Activated naive CD8-positive, alpha-beta T cell treated with anti-CD3 and anti-CD28 coated beads, Interleukin-2, amount 50 U/mL, for 16 hours (primary cell): Measurements from ENCODE around the gene DDX52.
"Not testable (repeated sequence)": the region's sequence is repeated elsewhere in the genome, so short reads cannot be mapped to it uniquely, and the experiment has no call there.

Source experiments
- DNase-seq: peaks from one replicate; pipeline ENCODE4 v3.0.0-alpha.2; 2020; ENCODE audit warnings: low read depth, low spot score

DDX52 gene, protein sequence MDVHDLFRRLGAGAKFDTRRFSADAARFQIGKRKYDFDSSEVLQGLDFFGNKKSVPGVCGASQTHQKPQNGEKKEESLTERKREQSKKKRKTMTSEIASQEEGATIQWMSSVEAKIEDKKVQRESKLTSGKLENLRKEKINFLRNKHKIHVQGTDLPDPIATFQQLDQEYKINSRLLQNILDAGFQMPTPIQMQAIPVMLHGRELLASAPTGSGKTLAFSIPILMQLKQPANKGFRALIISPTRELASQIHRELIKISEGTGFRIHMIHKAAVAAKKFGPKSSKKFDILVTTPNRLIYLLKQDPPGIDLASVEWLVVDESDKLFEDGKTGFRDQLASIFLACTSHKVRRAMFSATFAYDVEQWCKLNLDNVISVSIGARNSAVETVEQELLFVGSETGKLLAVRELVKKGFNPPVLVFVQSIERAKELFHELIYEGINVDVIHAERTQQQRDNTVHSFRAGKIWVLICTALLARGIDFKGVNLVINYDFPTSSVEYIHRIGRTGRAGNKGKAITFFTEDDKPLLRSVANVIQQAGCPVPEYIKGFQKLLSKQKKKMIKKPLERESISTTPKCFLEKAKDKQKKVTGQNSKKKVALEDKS

DNA sequence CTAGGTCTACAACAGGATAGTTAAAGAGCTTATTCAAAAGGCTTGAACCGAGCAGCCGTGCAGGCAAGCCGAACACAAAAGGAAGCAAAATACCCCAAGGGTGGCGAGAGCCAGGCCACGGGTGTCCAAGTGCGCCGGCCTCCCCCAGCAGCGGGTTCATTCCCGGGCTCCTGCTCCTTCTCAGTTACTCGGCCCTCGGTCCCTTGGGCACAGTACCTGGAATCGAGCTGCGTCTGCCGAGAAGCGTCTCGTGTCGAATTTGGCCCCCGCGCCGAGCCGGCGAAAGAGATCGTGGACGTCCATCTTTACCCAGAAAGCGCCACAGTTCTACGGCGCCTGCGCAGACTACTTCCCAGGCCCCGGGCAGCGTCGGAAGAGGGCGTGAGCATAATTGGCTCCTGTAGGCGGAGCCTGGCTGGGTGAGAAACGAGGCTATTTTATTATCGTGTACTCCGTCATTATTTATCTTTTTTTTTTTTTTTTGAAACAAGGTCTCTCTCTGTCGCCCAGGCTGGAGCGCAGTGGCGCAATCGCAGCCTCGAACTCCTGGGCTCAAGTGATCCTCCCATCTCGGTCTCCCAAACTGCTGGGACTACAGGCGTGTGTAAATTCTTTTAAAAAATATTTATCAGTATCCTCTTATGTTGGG, at the start of gene DDX52:
Gene DDX52, minus strand, starts transcription at position 329 of the 649 bp plus-strand sequence. Its CDS starts 26 bp downstream, at position 303.
- peak; percentile 76 for DNase-seq

DNA sequence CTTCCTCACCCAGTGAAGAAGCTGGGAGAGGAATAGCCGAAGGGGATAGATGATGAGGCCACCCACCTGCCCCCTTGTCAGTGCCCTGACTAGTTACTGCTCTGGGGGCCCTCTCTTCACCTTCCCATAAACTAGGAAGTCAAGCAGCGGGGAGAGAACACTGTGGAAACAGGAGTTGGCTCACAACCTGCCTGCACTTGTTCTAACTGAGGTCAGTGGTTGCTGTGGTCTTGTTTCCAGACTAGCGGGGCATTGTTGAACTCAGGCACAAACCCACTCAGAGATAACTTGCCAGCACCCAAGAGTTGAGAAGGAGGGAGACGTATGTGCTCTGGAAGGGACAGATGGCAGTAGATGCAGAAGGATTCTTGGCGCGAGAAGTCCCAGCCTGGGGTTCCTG, 48.6 kb upstream of the DDX52 start:
- DNase-seq: no peak

DNA sequence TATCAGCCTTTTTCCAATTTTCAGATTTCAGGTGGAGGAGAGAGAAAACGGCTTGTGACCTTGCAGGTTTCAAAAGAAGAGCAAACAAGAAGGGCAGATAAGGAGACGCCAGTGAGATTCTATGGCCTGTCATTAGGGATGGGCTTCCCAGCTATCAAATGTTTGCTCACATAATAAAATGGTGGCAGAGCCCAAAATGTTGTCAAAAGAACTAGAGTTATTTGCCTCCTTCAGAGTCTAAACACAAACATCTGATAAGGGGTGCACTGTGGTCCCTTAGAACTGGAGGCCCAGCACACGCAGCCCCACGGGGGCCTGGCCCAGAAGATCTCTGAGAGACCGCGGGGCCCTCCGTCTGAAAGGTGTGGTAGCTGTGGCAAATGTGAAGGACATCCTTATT, 46.1 kb upstream of the DDX52 start:
- no peak for DNase-seq

DNA sequence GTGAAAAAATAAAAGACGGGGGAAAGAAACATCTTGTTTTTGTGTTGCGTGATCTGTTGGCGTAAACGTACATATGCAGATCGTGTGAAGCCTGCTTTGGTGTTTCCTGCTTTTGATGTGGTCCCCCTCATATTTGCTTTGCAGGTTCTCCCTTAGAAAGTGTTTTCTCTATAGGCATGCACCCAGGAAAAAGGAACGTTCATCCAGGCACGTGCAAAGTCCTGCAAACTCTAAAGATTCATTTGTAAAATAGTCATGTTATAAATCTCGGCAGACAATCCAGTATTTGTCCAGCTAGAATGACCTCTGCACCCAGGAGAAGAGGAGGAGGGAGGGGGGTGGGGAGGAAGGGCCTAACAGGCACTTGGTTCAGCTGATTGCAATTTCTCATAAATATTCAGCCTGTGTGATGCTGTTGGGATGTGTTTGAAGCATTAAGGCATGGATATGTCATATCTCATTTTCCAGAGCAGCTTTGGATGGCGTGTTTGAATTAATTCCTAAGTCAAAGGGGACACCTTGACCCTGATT, 40.3 kb upstream of the DDX52 start:
- no peak for DNase-seq

DNA sequence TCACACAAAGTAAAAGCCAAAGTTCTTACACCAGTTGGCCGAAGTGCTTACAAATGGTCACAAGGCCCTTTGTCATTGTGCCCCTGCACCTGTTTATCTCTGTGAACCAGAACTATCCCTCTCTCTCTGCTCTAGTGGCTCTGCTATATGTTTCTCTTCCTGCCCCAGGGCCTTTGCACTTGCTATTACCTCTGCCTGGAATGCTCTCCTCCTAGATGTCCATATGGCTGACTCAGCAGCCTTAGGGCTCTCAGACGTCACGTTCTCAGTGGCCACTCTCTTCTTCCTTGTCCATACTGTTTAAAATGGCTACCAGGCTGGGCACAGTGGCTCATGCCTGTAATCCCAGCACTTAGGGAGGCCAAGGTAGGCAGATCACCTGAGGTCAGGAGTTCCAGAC, 38.8 kb upstream of the DDX52 start:
- no peak for DNase-seq

DNA sequence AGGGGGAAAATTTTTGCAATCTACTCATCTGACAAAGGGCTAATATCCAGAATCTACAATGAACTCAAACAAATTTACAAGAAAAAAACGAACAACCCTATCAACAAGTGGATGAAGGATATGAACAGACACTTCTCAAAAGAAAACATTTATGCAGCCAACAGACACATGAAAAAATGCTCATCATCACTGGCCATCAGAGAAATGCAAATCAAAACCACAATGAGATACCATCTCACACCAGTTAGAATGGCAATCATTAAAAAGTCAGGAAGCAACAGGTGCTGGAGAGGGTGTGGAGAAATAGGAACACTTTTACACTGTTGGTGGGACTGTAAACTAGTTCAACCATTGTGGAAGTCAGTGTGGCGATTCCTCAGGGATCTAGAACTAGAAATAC, 36.7 kb upstream of the DDX52 start:
- not testable (repeated sequence) for DNase-seq

DNA sequence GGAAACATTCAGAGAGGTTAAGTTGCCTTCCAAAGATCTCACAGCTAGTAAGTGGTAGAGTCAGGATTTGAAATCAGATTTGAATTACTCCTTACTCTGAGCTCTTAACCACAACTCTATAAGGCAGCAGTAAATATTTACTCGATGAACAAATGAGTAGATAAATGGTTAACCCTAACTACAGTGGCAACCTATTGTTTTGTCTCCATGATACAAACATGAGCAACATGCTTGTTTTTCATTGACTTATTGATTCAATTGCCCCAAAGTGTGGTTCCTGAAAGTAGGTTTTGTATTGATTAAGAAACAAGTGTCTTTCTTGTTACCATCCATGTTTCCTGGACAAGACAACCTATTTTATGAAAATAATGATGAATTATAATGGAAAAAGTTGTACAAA, 34.8 kb upstream of the DDX52 start:
- no peak for DNase-seq

DNA sequence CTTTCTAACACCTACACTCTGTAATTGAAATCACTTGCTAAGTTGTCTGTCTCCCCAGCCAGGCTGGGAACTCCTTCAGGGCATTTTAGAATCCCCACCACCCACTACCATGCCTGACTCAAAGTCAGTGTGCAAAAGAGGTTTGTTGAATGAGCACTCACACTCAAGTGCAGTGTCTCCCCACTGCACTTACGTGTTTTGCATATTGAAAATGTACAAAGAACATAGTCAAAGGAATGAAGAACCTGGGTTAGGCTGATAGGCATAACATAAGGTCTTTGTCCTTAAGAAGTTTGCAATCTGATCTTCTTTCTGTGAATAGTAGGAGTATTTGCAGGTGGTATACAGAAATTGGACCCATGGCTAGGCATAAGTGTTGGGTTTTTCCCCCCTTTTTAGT, 33.8 kb upstream of the DDX52 start:
- no peak for DNase-seq

DNA sequence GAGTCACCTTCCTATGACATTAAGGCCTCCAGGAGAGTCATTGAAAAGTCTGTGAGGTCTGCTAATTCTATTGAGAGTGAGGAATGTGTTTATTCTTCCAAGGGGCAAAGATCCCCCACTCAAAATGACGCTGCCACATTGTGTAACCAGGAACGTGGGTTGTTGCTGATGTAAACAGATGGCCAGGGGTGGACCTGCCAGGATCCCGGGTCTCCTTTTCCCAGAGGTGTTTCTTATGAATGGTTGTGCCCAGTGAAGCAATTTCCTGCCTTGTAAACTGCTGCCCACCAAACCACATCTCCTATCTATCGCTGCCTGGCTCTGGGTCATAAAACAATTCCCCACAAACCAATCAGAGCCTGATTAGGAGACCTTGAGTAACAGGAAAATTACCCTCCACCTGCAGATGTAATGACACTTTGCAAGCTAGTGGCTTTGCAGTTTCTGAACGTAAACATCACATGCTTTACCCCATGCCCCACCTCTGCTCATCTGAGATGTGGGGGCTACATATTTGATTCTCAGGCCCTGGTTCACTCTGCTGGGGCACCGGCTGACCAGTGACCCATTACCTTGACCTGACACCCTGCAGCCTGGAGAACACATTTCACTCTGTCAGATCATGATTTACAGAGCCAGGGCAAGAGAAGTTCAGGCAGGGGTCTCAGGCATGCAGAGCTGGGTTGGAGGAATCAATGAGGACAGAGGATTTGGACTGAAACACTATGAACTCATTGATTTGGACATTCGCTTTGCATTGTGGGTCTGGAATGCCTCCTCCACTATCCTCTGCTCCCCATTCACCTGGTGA, 33.1 kb upstream of the DDX52 start:
- DNase-seq: no peak

DNA sequence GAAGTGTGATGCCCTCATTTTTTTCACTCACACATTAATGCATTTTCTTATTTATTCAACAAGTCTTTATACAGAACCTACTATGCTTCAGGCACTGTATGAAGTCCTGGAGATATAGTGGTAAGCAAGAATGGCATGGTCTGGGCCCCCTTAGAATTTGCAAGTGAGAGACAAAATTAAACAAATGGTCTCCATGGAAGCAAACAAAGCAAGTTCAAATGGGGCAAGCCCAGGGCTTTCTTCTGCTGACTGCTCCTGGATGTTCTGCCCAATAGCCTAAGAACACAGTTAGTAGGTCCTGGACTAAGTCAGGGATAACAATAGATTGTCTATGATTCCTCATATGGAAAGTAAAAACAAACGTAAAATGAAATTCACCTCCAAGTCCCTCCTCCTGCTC, 31.3 kb upstream of the DDX52 start:
- DNase-seq: no peak

DNA sequence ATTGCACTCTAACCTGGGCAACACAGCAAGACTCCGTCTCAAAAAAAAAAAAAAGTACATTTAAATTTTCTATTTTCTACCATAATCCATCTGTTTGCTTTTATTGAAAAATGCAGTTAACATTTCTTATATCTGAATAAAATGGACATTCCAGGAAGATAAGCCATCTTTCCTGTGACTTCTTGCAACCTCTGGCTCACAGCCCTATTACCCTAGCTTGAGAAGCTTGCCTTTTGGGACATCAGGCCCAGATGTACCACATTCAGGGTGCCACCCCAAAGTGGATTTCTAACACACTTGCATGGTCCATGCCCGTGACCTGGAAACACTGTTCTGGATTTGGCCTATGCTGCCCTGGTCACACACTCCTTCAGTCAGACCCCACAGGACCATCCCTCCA, 30.1 kb upstream of the DDX52 start:
- no peak for DNase-seq

DNA sequence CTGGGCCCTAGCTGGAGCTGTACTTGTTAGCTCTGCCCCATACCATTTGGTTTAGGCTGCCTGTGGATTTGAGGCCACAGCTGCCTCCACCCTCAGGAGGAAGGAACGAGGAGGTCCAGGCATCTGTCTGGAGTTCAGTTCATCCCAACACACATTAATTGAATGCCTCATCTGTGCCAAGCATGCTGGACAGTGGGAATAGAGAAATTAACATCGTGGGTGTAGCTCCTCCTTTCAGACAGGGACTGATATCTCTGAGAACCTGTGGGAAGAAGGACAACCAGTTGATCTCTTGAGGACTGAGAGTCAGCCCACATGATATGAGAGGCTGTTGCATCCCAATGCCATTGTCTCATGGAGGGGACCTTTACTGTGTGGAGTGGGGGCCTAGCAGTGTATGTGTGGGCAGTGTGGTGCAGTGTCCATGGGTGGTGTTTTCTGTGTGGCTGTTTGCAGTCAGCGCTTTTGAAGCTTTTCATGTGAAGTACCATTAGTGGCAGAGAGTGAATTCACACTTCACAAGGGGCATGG, 29.4 kb upstream of the DDX52 start:
- no peak for DNase-seq

DNA sequence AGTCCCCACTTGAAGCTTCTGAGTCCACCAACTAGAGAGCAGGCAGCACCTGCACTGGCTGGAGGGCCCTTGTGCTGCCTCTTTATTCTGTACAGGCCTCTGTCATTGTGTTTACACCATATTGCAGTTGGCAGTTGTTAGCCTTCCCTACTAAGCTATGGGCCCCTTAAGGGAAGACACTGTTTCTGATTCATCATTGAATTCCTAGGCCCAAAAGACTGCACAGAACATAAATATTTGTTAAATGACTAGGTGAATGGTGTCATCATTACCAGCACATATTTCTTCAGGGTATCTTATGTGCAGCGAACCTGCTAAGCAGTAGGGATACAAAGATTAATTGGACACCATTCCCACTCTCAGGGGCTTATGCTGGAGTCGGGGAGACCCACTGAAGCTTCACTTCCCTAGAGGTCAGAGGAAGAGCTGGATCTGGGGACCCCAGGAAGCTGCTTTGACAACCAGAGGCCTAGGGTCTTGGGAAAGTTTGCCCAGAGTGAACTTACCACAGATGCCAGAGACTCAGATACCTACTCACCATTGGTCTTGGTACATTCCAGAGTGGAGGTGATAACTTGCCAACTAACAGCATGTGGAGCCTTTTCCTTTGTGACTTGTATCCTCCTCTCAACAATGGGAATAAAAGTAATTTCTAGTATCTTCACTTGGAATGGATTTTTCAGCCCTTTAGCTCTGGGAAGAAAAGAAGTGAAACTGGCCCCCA, 28.7 kb upstream of the DDX52 start:
- no peak for DNase-seq

DNA sequence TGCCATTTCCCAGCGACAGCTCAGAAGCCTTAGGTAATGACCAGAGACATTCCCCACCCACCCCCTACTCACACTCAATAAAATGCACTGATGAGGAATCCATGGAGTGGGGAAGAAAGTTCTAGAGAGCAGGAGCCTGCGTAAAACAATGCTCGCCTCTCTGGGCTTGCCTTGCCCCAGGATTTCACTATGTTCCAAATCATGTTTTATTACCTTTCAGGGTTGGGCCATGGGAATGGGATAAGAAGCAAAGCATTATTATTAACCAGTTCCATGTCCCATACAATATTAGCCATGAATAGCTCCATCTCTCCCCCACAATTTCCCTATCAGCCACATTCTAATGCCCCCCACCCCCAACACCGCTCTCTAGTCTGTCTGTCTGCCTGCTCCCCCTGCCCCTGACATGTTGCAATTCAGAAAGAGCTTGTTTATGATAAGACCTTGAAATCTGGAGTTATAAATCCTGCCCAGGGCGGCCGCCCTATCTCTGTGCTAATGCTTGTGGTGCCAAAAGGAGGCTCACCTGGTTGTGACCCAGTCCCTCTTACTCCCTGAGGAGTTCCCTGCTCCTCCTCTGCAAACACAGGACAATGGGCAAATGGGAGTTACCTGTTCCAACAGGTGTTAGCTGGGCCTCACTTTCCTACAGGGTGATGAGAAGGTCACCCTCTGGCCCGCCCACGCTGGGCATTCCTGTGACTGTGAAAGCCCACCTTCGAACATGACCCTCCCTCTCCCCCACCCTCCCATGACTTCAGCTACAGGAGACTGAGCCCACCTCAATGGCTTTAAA, 28.0 kb upstream of the DDX52 start:
- DNase-seq: no peak

DNA sequence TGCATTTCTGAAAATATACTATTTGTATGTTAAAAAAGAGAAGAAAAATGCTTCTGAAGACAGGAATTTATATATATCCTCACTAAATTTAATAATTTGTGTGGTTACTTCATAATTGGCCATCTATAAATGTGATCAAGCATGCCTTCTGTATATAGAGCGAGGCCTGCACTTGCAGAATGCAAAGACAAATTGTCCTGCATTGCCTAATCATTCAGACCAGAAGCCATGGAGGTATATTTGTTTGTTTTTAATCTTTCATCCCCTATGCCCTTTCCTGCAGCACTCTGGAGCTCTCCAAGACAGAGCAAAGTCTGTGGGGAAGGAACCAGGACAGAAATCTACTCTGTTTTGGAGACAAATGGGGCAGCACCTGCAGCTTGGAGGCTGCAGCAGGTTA, 23.8 kb upstream of the DDX52 start:
- DNase-seq: no peak

DNA sequence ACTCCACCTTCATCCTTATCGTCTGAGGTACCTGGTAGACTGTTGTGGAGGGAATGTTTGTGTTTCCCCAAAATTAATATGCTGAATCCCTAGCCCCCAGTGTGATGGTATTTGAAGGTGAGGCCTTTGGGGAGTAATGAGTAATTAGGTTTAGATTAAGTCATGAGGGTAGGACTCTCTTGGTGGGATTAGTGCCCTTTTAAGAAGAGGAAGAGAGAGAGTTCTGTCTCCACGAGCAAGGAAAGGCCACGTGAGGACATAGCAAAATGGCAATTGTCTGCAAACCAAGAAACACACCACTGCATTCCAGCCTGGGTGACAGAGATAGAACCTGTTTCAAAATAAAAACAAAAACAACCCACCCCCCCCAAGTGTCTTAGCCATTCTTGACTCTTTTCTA, 21.0 kb upstream of the DDX52 start:
- no peak for DNase-seq

DNA sequence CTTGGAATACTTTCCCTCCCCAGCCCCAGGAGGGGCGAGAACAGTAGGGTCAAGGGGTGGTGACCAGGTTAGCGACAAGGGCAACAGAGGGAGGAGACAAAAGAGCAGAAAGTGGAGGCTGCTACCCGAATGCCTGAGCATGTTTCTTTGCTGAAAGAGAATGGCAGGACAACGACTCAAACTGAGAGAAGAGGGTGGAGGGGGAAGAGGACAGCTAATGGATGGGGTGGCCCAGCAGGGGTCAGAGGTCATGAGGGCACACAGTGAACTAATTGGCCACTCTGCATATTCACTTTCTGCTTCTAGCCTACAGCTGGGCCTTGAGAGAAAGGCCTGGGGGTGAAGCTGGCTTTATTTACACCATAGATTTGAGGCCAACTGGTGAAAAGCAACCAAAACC, 19.1 kb upstream of the DDX52 start:
- DNase-seq: no peak

DNA sequence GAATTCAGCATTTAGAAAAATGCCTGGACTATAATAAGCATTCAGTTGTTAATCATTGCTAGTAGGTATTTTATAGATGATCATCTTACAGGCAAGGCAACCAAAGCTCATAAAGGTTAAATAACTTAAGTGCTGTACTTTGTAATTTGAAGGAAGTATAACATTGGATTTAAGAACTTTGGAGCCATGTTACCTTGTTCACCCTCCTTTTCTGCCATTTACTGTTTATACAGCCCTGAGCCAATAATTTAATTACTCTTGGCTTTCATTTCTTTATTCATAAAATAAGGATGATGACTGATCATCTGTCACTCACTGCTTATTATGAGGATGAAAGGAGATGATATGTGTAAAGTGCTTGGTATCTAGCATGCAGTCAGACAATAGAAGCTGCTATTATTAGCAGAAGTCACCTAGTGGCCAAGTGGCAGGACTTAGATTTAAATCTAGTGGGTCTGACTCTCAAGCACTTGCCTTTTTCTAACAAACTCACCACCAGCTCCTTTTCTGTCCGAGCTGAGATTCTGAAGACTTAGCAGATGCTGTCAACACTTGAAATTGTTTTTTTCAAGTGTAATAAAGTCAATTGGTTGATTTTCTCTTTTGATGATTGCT, 18.3 kb upstream of the DDX52 start:
- no peak for DNase-seq

DNA sequence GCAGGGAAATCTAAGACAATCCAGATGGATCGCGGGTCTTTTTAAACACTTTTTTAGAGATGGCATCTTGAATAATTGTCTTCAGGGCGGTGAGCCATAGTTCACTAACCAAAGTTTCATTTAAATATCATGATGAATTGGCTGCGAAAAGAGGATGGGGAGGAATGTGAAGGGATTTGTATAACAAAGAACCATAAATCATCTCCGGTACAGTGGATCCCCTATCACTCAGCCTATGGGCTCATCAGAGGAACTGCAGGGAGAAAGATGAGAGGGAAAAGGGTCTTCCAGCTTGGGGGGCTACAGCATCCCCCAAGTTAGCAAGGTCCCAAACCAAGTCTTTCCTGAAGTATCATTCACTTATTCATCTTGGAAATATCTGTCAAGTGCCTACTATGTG, 16.7 kb upstream of the DDX52 start:
- no peak for DNase-seq

DNA sequence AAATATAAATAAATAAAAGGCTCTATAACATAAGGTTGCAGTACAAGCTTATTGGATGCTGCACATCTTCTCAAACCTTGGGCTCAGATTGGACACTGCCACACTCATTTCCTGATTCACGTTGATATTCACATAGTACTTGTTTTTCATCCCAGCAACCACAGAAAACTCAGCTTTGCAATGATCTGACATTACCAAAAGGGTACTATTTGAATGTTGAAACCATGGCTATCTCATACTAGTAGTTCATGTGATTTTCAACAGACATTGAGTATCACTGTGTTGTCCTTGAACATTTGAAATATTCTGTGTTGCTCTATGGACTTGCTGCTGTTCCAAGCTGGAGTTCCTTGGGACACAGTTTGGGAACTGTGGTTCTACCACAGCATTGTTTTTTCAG, 14.0 kb upstream of the DDX52 start:
- no peak for DNase-seq
